CD14-positive monocyte (primary cell): Measurements from ENCODE around the gene C6orf52. TPM values are rescaled to one million over a fixed set of nuclear protein-coding genes. Genes with fewer than 3 reads are reported as not detected.

Source experiments
- DNase-seq, 3 donors: peaks; one replicate each; pipeline ENCODE4 v3.0.0-alpha.2; 2011 to 2022
- H2AFZ ChIP-seq: 2 replicates; pipeline ENCODE4 v1.6.0; 2012; ENCODE audit warnings: mild to moderate bottlenecking, low read depth, low read length, inconsistent platforms; ENCODE audit not compliant: insufficient read depth, poor library complexity, severe bottlenecking
- H3K27ac ChIP-seq, 2 donors: 1 replicate in 1 of 2; 2 replicates in 1 of 2; pipeline ENCODE4 v1.5.1; 2012 to 2013; ENCODE audit warnings: low read length in 2 of 2, control low read depth in 1 of 2, inconsistent platforms in 1 of 2, low read depth in 1 of 2, mild to moderate bottlenecking in 1 of 2
- H3K27me3 ChIP-seq, 2 donors: one replicate each; pipeline versions ENCODE4 v1.6.0 to v1.6.1; 2011 to 2013; ENCODE audit warnings: low read length in 2 of 2; ENCODE audit not compliant: control insufficient read depth in 2 of 2, insufficient read depth in 2 of 2
- H3K36me3 ChIP-seq, 2 donors: replicated peaks in 1 of 2; 1 replicate in 1 of 2; 2 replicates in 1 of 2; pipeline versions ENCODE4 v1.5.1 to v1.6.1; 2012 to 2013; ENCODE audit warnings: low read length in 2 of 2, control low read depth in 1 of 2, inconsistent platforms in 1 of 2, mild to moderate bottlenecking in 1 of 2; ENCODE audit not compliant: insufficient read depth in 2 of 2, control insufficient read depth in 1 of 2
- H3K4me1 ChIP-seq, 2 donors: 1 replicate in 1 of 2; 2 replicates in 1 of 2; pipeline versions ENCODE4 v1.5.1 to v1.6.1; 2012 to 2013; ENCODE audit warnings: low read length in 2 of 2, control low read depth in 1 of 2, inconsistent platforms in 1 of 2, mild to moderate bottlenecking in 1 of 2, moderate library complexity in 1 of 2; ENCODE audit not compliant: insufficient read depth in 2 of 2, control insufficient read depth in 1 of 2
- H3K4me2 ChIP-seq: replicated peaks from 2 replicates; pipeline ENCODE3; 2012; ENCODE audit warnings: low read length, moderate library complexity, mild to moderate bottlenecking; ENCODE audit not compliant: poor library complexity, severe bottlenecking; ENCODE audit errors: extremely low read depth
- H3K4me3 ChIP-seq, 3 experiments: fragments of 200-600 bp in 1 of 3; sonication (generic) in 1 of 3; replicated peaks in 1 of 3; 1 replicate in 2 of 3; 2 replicates in 1 of 3; pipeline ENCODE4 v1.5.1; 2011 to 2013; ENCODE audit warnings: low read length in 3 of 3, mild to moderate bottlenecking in 3 of 3, control low read depth in 2 of 3, low read depth in 2 of 3, inconsistent platforms in 1 of 3, moderate library complexity in 1 of 3
- H3K79me2 ChIP-seq: 2 replicates; pipeline ENCODE4 v1.6.0; 2012; ENCODE audit warnings: mild to moderate bottlenecking, control low read depth, inconsistent platforms, low read length, moderate library complexity; ENCODE audit not compliant: insufficient read depth
- H3K9ac ChIP-seq: 2 replicates; pipeline ENCODE4 v1.6.0; 2017; ENCODE audit warnings: low read length, mild to moderate bottlenecking; ENCODE audit not compliant: insufficient read depth, poor library complexity, severe bottlenecking
- H3K9me3 ChIP-seq, 2 donors: replicated peaks in 1 of 2; 1 replicate in 1 of 2; 2 replicates in 1 of 2; pipeline versions ENCODE4 v1.5.1 to v1.6.1; 2012 to 2013; ENCODE audit warnings: low read length in 2 of 2, control low read depth in 1 of 2; ENCODE audit not compliant: control insufficient read depth in 1 of 2, insufficient read depth in 1 of 2
- H4K20me1 ChIP-seq: 2 replicates; pipeline ENCODE4 v1.6.0; 2012; ENCODE audit warnings: mild to moderate bottlenecking, low read length, control low read depth, moderate library complexity; ENCODE audit not compliant: insufficient read depth
- H3K27ac Mint-ChIP-seq, 7 donors: one replicate each; pipeline ENCODE4 v1.8.0; 2020; ENCODE audit warnings: mild to moderate bottlenecking in 7 of 7, mixed read lengths in 7 of 7, moderate library complexity in 6 of 7, inconsistent platforms in 2 of 7
- H3K27me3 Mint-ChIP-seq, 3 donors: one replicate each; pipeline ENCODE4 v1.8.0; 2021 to 2022; ENCODE audit warnings: low read depth in 3 of 3, mild to moderate bottlenecking in 3 of 3, mixed read lengths in 3 of 3, moderate library complexity in 3 of 3, inconsistent platforms in 1 of 3
- H3K36me3 Mint-ChIP-seq, 2 donors: one replicate each; pipeline ENCODE4 v1.8.0; 2020; ENCODE audit warnings: mixed read lengths in 2 of 2, inconsistent platforms in 1 of 2, mild to moderate bottlenecking in 1 of 2
- H3K4me1 Mint-ChIP-seq: one replicate; pipeline ENCODE4 v1.8.0; 2020; ENCODE audit warnings: mild to moderate bottlenecking, mixed read lengths
- H3K4me3 Mint-ChIP-seq, 2 donors: one replicate each; pipeline ENCODE4 v1.8.0; 2020; ENCODE audit warnings: mild to moderate bottlenecking in 2 of 2, mixed read lengths in 2 of 2, moderate library complexity in 1 of 2
- H3K9me3 Mint-ChIP-seq, 7 donors: one replicate each; pipeline ENCODE4 v1.8.0; 2020 to 2022; ENCODE audit warnings: mixed read lengths in 7 of 7, mild to moderate bottlenecking in 6 of 7, moderate library complexity in 6 of 7, inconsistent platforms in 2 of 7
- WGBS: methylation state at CpG from one replicate; pipeline ENCODE4 v1.1.5; 2013; ENCODE audit warnings: missing lambda C conversion rate; ENCODE audit not compliant: insufficient coverage; 5-methylcytosine and 5-hydroxymethylcytosine counted together
- intact Hi-C, 2 donors: fragments of 100-400 bp; cut with micrococcal nuclease; formaldehyde crosslinking; loops; one replicate each; pipeline versions ENCODE4 v1.15.0 to v1.15.1; 2023
- polyA plus RNA-seq, 3 donors: library from polyadenylated mRNA; depleted of rRNA in 1 of 3; unstranded in 2 of 3; stranded (reverse) in 1 of 3; fragments of 300-500 nt in 2 of 3; fragments of >200 nt in 1 of 3; fragmentation: Illumina TruSeq in 2 of 3; gene quantifications; 1 replicate in 2 of 3; 2 replicates in 1 of 3; pipeline ENCODE4 v1.2.3, GENCODE V29; 2012 to 2021
- TF ChIP-seq, protein P1 (sequence below): fragments of 200-600 bp; IDR thresholded peaks from one replicate; pipeline ENCODE4 v1.8.0; 2022; ENCODE audit warnings: antibody characterized with exemption, mild to moderate bottlenecking

The C6orf52 gene
- polyA plus RNA-seq, 3 donors = 0.52 to 1.9 TPM; not detected in 1

DNA sequence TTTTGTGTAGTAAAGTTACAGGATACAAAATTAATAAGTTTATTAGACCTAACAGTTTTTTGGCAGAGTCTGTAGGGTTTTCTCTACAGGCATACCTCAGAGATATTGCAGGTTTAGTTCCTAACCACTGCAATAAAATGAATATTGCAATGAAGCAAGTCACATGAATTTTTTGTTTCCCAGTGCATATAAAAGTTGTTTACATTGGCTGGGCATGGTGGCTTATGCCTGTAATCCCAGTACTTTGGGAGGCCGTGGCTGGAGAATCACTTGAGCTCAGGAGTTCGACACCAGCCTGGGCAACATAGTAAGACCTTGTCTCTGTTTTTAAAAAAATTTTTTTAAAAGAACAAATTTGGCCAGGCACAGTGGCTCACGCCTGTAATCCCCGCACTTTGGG is 16.0 kb downstream of the C6orf52 start:
- H3K4me3 ChIP-seq = no peak overlapping the region
- H3K27me3 Mint-ChIP-seq = peaks cover 0 to 1% (median 0%) of the 10 kb centered on the region in 3 donors
- no peaks in the 10 kb centered on the region for H3K36me3 ChIP-seq
- intact Hi-C loops = no loop called here
- no peak overlapping the region for H2AFZ ChIP-seq
- no peak overlapping the region for H3K4me3 Mint-ChIP-seq
- no peaks in the 10 kb centered on the region for H4K20me1 ChIP-seq
- no peaks in the 10 kb centered on the region for H3K27me3 ChIP-seq
- H3K27ac Mint-ChIP-seq = no peak overlapping the region
- no peak overlapping the region for H3K27ac ChIP-seq
- no peak for DNase-seq
- no peaks in the 10 kb centered on the region for H3K36me3 Mint-ChIP-seq
- no peaks in the 10 kb centered on the region for H3K9me3 ChIP-seq
- H3K4me1 Mint-ChIP-seq = no peaks in the 10 kb centered on the region
- no peak overlapping the region for H3K9ac ChIP-seq
- H3K4me1 ChIP-seq = no peaks in the 10 kb centered on the region
- TF ChIP-seq, protein P1, sequence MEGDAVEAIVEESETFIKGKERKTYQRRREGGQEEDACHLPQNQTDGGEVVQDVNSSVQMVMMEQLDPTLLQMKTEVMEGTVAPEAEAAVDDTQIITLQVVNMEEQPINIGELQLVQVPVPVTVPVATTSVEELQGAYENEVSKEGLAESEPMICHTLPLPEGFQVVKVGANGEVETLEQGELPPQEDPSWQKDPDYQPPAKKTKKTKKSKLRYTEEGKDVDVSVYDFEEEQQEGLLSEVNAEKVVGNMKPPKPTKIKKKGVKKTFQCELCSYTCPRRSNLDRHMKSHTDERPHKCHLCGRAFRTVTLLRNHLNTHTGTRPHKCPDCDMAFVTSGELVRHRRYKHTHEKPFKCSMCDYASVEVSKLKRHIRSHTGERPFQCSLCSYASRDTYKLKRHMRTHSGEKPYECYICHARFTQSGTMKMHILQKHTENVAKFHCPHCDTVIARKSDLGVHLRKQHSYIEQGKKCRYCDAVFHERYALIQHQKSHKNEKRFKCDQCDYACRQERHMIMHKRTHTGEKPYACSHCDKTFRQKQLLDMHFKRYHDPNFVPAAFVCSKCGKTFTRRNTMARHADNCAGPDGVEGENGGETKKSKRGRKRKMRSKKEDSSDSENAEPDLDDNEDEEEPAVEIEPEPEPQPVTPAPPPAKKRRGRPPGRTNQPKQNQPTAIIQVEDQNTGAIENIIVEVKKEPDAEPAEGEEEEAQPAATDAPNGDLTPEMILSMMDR = no peak
- WGBS = 95% methylated on average over 2 of the region's 4 CpGs
- H3K4me2 ChIP-seq = no peak overlapping the region
- no peaks in the 10 kb centered on the region for H3K79me2 ChIP-seq
- H3K9me3 Mint-ChIP-seq = peaks cover 0 to 2% (median 0%) of the 10 kb centered on the region in 7 donors

DNA sequence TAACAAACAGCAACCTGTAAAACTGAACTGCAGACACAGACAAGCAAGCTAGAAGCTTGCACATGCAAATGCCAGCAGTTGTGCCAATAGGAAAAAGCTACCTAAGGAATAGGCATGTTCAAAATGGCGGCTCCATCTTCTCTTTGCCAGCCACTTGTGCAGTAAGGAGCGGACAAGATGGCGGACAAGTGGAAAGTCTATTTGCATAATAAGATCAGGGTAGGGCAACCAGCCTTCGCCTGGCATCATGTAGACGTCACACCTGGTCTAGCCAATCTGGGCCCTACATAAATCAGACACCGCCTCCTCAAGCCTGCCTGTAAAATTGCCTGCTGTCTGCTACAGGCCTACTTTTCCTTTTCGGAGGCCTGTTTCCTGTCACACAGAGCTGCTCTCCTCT is 18.0 kb downstream of the C6orf52 start:
- no peak overlapping the region for H3K4me3 ChIP-seq
- no peak for DNase-seq
- H4K20me1 ChIP-seq = no peaks in the 10 kb centered on the region
- Mint-ChIP-seq H3K4me3 (no peak overlapping the region), H3K9me3 (peaks cover 0 to 2% (median 0%) of the 10 kb centered on the region in 7 donors), H3K27ac (no peak overlapping the region), H3K4me1 (no peaks in the 10 kb centered on the region), H3K36me3 (no peaks in the 10 kb centered on the region), H3K27me3 (peaks cover 0 to 1% (median 0%) of the 10 kb centered on the region in 3 donors)
- no peaks in the 10 kb centered on the region for H3K79me2 ChIP-seq
- no peak overlapping the region for H3K4me2 ChIP-seq
- TF ChIP-seq, protein P1 = no peak
- H3K27me3 ChIP-seq = no peaks in the 10 kb centered on the region
- H3K9ac ChIP-seq = no peak overlapping the region
- H3K9me3 ChIP-seq = no peaks in the 10 kb centered on the region
- no peak overlapping the region for H2AFZ ChIP-seq
- 99% methylated on average over 7 of the region's 7 CpGs for WGBS
- intact Hi-C loops = no loop called here
- H3K36me3 ChIP-seq = no peaks in the 10 kb centered on the region
- no peaks in the 10 kb centered on the region for H3K4me1 ChIP-seq
- no peak overlapping the region for H3K27ac ChIP-seq
